ENCODE data around the gene OR2C1. TPM values are rescaled to one million over a fixed set of nuclear protein-coding genes. Genes with fewer than 3 reads are reported as not detected.

The OR2C1 gene
- total RNA-seq, 2 donors from 2014 or later, result not detected

DNA sequence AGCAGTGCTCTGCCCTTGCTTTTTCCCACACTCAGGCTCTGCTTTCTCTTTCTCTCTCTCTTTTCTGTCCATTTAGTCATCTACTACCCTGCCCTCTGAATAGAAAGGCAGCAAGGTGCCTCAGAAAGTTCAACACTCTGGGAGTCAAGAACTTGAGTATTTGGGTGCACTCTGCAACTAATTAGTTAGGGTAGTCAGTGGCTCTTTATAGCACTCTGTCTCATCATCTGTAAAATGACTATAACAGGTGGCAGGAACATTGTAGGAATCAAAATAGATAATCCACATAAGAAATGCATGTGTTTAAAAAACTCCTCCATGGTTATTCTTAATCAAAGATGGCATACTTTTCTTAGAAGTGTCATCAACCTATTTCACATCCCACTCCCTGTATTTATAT, 7.2 kb downstream of the OR2C1 start:
- Mint-ChIP-seq H3K4me1 (ENCODE audit: low read depth in 2 of 2) (no peaks in the 10 kb centered on the region), H3K27ac (no peak overlapping the region), H3K27me3 (peaks cover 16 to 30% of the 10 kb centered on the region in 2 donors), H3K36me3 (peaks cover 9% of the 10 kb centered on the region), H3K9me3 (no peaks in the 10 kb centered on the region), H3K4me3 (no peak overlapping the region)
- DNase-seq (ENCODE audit: low spot score) (no peak), ATAC-seq (no peak)

- no peaks in the 10 kb centered on the region for H3K4me1 Mint-ChIP-seq (ENCODE audit: low read depth in 2 of 2)
- H3K4me3 Mint-ChIP-seq, result peak overlapping the region; percentile 36
- no peaks in the 10 kb centered on the region for H3K9me3 Mint-ChIP-seq
- peaks cover 15 to 29% of the 10 kb centered on the region in 2 donors for H3K27me3 Mint-ChIP-seq
- ATAC-seq, result no peak
- DNase-seq (ENCODE audit: low spot score), result no peak
- peaks cover 9% of the 10 kb centered on the region for H3K36me3 Mint-ChIP-seq
- no peak overlapping the region for H3K27ac Mint-ChIP-seq
Observed at GRCh38 chr16:3363793-3364192, 8.1 kb downstream of the OR2C1 start.

DNA sequence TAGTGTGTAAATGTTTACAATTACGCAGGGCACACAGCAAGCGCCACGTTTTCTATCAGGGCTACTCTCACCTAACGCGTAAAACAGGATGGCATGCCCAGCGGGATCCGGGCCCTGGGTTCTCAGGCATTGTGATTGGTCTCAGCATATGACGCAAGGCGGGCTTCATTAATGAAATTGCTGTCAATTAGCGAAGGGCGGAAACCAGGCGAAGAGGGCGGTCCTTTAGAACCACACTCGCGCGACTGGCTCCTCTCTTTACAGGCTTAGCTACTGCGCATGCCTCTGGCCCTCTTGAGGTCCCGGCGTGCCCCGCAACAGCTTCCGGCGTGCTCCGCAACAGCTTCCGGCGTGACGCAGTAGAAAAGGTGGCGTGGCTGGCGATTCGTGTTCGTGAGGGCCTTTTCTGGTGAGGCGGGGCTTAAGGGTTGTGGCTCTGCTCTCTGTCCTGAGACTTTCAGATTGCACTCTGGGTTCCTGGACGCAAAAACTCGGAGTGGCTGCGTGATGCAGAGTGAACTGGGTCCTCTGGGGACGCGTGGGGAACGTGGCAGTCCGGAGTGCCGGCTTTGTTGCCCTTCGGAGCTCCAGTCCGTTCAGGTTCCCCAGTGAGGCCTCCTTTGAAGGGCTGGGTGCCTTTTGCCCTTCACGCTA, 9.2 kb downstream of the OR2C1 start:
- H3K4me3 Mint-ChIP-seq, result peak overlapping the region; percentile 65
- peak; percentile 96 to 98 for ATAC-seq
- no peaks in the 10 kb centered on the region for H3K4me1 Mint-ChIP-seq (ENCODE audit: low read depth in 2 of 2)
- peak; percentile 92 for DNase-seq (ENCODE audit: low spot score)
- no peaks in the 10 kb centered on the region for H3K9me3 Mint-ChIP-seq
- H3K27ac Mint-ChIP-seq, result peak overlapping the region; percentile 71 to 73
- H3K27me3 Mint-ChIP-seq, result peaks cover 13 to 21% of the 10 kb centered on the region in 2 donors
- peaks cover 8% of the 10 kb centered on the region for H3K36me3 Mint-ChIP-seq

DNA sequence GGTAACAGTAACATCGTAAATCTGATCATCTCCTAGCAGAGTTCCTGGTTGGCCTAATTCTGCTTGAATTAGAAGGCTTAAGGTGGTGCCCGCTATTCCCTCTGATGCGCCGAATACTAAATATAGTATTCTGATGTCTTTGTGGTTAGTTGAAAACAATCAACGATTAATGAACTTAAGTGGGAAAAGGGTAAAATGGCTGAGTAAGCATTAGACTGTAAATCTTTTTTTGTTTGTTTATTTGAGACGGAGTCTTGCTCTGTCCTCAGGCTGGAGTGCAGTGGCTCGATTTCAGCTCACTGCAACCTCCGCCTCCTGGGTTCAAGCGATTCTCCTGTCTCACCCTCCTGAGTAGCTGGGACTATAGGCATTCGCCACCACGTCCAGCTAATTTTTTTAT, 13.4 kb downstream of the OR2C1 start:
- ATAC-seq (no peak), DNase-seq (ENCODE audit: low spot score) (no peak)
- H3K4me1 Mint-ChIP-seq (ENCODE audit: low read depth in 2 of 2), result no peaks in the 10 kb centered on the region
- H3K4me3 Mint-ChIP-seq, result no peak overlapping the region
- peaks cover 6% of the 10 kb centered on the region for H3K9me3 Mint-ChIP-seq
- H3K27me3 Mint-ChIP-seq, result no peaks in the 10 kb centered on the region
- H3K36me3 Mint-ChIP-seq, result peaks cover 12% of the 10 kb centered on the region
- H3K27ac Mint-ChIP-seq, result no peak overlapping the region

DNA sequence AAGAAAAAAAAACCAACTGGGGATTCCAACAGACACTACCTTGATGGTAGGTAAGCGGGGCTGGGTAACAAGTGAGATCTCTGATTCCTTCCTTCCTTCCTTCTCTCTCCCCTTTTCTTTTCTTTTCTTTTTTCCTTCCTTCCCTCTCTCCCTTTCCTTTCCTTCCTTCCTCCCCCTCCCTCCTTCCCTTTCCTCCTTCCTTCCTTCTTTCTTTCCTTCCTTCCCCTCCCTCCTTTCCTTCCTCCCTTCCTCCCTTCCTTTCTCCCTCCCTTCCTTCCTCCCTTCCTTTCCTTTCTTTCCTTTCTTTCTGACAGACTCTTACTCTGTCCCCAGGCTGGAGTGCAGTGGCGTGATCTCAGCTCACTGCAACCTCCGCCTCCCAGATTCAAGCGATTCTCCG, 20.0 kb downstream of the OR2C1 start:
- ATAC-seq (no peak), DNase-seq (ENCODE audit: low spot score) (no peak)
- H3K27ac Mint-ChIP-seq, result no peak overlapping the region
- peaks cover 37% of the 10 kb centered on the region for H3K36me3 Mint-ChIP-seq
- peaks cover 0 to 2% of the 10 kb centered on the region in 2 donors for H3K27me3 Mint-ChIP-seq
- no peak overlapping the region for H3K4me3 Mint-ChIP-seq
- peaks cover 31% of the 10 kb centered on the region for H3K9me3 Mint-ChIP-seq
- H3K4me1 Mint-ChIP-seq (ENCODE audit: low read depth in 2 of 2), result no peaks in the 10 kb centered on the region

DNA sequence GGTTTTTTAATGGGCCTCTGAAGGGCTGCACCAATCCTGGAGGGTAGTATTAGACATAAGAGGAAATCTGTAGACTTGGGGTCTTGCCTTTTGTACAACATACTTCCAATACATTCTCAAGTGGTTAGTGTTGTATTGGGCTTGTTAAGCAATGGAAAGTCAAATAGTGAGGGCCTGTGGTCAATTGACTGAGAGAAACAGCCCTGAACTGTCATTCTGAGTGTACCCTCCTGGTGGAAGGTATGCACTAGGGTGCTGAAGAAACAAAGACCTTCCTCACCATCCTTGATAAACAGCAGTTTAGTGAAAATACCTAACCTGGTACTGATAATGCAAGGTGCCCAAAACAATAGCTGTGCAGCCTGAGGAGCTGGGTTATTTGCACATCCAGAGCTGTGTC, 22.2 kb downstream of the OR2C1 start:
- no peak overlapping the region for H3K27ac Mint-ChIP-seq
- H3K4me3 Mint-ChIP-seq, result no peak overlapping the region
- DNase-seq (ENCODE audit: low spot score), result no peak
- H3K36me3 Mint-ChIP-seq, result peaks cover 60% of the 10 kb centered on the region
- no peak for ATAC-seq
- peaks cover 0 to 2% of the 10 kb centered on the region in 2 donors for H3K27me3 Mint-ChIP-seq
- H3K9me3 Mint-ChIP-seq, result peaks cover 44% of the 10 kb centered on the region
- H3K4me1 Mint-ChIP-seq (ENCODE audit: low read depth in 2 of 2), result no peaks in the 10 kb centered on the region

DNA sequence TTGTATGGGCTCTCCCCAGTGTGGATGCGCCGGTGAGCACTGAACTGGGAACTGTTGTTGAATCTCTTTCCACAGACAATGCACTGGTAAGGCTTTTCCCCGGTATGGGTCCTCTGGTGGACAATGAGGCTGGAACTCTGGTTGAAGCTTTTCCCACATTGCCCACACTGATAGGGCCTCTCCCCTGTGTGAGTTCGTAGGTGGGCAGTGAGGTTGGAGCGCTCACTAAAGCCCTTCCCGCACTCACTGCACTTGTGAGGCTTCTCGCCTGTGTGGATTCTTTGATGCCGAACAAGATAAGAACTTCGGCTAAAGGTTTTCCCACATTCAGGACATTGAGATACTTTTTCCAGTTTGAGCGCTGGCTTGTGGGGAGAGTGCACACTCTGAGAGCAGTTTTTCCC, 27.4 kb downstream of the OR2C1 start:
- Mint-ChIP-seq H3K27ac (no peak overlapping the region), H3K27me3 (no peaks in the 10 kb centered on the region), H3K36me3 (peaks cover 72% of the 10 kb centered on the region), H3K4me1 (ENCODE audit: low read depth in 2 of 2) (peaks cover 0 to under 1% of the 10 kb centered on the region in 2 donors), H3K4me3 (no peak overlapping the region), H3K9me3 (peaks cover 34% of the 10 kb centered on the region)
- ATAC-seq (no peak), DNase-seq (ENCODE audit: low spot score) (no peak)

- H3K27ac Mint-ChIP-seq, result no peak overlapping the region
- H3K4me3 Mint-ChIP-seq, result no peak overlapping the region
- no peaks in the 10 kb centered on the region for H3K27me3 Mint-ChIP-seq
- no peak for DNase-seq (ENCODE audit: low spot score)
- H3K9me3 Mint-ChIP-seq, result peaks cover 15% of the 10 kb centered on the region
- ATAC-seq, result no peak
- H3K4me1 Mint-ChIP-seq (ENCODE audit: low read depth in 2 of 2), result peaks cover 0 to 18% of the 10 kb centered on the region in 2 donors
- peaks cover 61% of the 10 kb centered on the region for H3K36me3 Mint-ChIP-seq
Observed at GRCh38 chr16:3388325-3388724, 32.6 kb downstream of the OR2C1 start.

DNA sequence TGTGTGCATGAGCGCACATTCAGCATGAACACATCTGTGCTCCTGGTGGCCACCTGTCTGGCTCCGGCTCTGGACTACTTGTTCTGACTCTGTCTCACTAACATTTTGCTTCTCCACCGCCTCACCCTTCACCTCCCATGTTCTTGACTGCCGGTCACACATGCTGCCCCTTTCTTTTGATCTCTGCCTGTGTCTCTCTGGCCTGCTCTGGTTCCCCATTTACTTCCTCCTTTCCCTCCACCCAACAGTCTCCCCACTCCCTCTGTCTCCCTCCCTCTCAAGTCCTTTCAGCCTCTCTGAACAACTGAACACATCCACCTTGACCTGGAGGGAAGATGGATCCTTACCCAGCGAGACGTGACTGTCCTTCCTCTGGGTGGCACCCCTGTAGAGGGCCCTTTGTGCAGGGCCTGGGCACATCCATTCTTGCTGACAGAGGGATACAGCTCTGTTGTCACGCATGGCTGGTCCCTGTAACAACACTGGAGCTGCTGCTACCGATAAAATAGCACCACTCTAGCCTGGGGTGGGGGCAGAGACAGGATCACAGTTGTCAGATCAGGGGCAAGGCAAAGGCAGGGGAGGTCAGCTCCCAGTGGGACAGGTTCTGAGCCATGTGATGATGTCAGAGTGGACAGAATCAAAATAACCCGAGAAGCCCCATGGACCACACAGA, 34.1 kb downstream of the OR2C1 start:
- Mint-ChIP-seq H3K27me3 (no peaks in the 10 kb centered on the region), H3K36me3 (peaks cover 59% of the 10 kb centered on the region), H3K4me1 (ENCODE audit: low read depth in 2 of 2) (peaks cover 6 to 25% of the 10 kb centered on the region in 2 donors), H3K9me3 (peaks cover 12% of the 10 kb centered on the region), H3K27ac (no peak overlapping the region), H3K4me3 (no peak overlapping the region)
- DNase-seq (ENCODE audit: low spot score), result no peak
- ATAC-seq, result no peak

- peaks cover 40% of the 10 kb centered on the region for H3K36me3 Mint-ChIP-seq
- DNase-seq (ENCODE audit: low spot score) (no peak), ATAC-seq (no peak)
- peaks cover 36 to 46% of the 10 kb centered on the region in 2 donors for H3K4me1 Mint-ChIP-seq (ENCODE audit: low read depth in 2 of 2)
- H3K27ac Mint-ChIP-seq, result peak overlapping the region; percentile 79 to 85
- H3K27me3 Mint-ChIP-seq, result no peaks in the 10 kb centered on the region
- H3K9me3 Mint-ChIP-seq, result peaks cover 10% of the 10 kb centered on the region
- H3K4me3 Mint-ChIP-seq, result peak overlapping the region; percentile 92
Observed at GRCh38 chr16:3400446-3400778, 44.7 kb downstream of the OR2C1 start.

GRCh38 chr16:3400779-3401688, 45.3 kb downstream of the OR2C1 start, which contains the start of the genes ZNF174 and ZSCAN32:
Gene ZNF174, plus strand, starts transcription at chr16:3401215. Its CDS starts 790 bp downstream, at chr16:3402005.
Gene ZSCAN32, minus strand, starts transcription at chr16:3401004. Its CDS starts 3,447 bp downstream, at chr16:3397557.
- Mint-ChIP-seq H3K4me3 (peak within 1 kb of the TSS; percentile 92), H3K4me1 (ENCODE audit: low read depth in 2 of 2) (peaks cover 32 to 45% of the 10 kb centered on the region in 2 donors), H3K27me3 (no peaks in the 10 kb centered on the region), H3K27ac (peak within 1 kb of the TSS; percentile 79 to 85), H3K36me3 (peaks cover 41% of the 10 kb centered on the region), H3K9me3 (peaks cover 11% of the 10 kb centered on the region)
- peak; percentile 99 for ATAC-seq
- DNase-seq (ENCODE audit: low spot score), result peak; percentile 99

GRCh38 chr16:3401719-3402397, 46.2 kb downstream of the OR2C1 start:
- H3K36me3 Mint-ChIP-seq, result peaks cover 41% of the 10 kb centered on the region
- H3K27me3 Mint-ChIP-seq, result no peaks in the 10 kb centered on the region
- H3K4me3 Mint-ChIP-seq, result peak overlapping the region; percentile 92
- H3K27ac Mint-ChIP-seq, result peak overlapping the region; percentile 79 to 85
- peaks cover 25 to 38% of the 10 kb centered on the region in 2 donors for H3K4me1 Mint-ChIP-seq (ENCODE audit: low read depth in 2 of 2)
- no peak for ATAC-seq
- H3K9me3 Mint-ChIP-seq, result peaks cover 12% of the 10 kb centered on the region
- DNase-seq (ENCODE audit: low spot score), result no peak
